GM18951 (cell line): ENCODE data around the gene MCRIP1.

ENCODE experiments used
- POLR2A ChIP-seq: IDR thresholded peaks from 4 replicates; pipeline ENCODE4 v1.6.1; 2011; ENCODE audit warnings: mild to moderate bottlenecking; ENCODE audit not compliant: insufficient read length, insufficient read depth; ENCODE audit errors: extremely low read depth
- in situ Hi-C: fragments of 300-500 bp; cut with MboI; formaldehyde crosslinking; loops from one replicate; pipeline ENCODE4 v1.12.0; 2022; ENCODE audit warnings: low sequenced_read_pairs, mixed read lengths, inconsistent platforms; ENCODE audit not compliant: unreplicated experiment

Gene MCRIP1, protein sequence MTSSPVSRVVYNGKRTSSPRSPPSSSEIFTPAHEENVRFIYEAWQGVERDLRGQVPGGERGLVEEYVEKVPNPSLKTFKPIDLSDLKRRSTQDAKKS

DNA sequence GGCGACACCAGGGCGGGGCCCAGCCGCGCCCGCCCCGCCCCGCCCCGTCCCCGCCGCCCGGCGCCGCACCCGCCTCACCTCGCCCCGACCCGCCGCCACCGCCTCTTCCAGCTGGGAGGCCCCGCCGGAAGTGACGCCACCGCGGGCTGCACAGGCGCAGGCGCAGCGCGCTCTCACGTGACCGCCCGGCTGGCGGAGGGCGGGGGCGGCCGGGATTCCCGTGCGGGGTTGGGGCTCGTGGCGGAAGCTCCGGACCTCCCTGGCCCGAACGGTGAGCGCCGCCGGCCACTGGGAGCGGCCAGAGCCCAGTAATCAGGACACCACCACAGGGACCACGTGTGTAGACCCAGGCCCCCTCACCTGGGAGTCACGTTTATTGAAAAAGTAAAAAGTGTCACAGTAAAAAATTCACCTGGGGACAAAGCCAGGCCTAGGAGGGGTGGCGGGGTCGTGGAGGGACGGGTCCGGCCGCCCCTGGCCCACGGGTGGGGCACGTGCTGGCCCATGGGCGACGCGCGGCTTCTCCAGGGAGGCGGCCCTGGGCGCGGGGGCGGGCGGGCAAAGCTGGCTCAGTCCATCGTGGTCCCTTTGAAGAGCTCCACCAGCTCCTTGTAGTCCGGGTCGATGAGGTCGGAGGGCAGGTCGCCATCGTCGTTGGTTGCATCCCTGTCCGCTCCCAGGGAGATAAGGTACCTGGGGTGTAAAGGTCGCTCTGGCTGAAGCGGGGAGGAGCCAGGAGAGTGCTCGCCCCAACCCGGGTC is at the start of gene MCRIP1:
TSS of gene MCRIP1 (minus strand) at position 132 of the 761 bp plus-strand sequence. CDS start 8,785 bp downstream, outside the sequence.
- in situ Hi-C loops = no loop called here
- TF ChIP-seq POLR2A = peak; percentile 82

DNA sequence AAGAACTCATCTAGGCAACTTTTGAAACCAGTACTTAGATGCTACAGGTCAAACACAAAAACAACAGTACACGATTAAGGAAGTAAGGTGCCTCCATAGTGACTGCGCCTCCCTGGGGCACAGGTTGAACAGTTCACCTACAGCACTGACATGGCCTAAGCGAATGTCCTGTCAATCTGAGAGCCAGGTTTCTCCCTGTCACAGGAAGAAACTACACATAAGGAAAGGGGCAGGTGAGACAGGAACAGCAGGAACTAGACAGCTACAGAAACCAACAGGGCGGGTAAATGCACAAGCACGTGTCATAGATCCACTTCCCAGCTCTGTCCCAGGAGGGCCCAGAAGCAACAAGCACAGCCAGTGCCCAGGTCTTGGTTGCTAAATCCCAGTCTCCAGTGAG is 46.0 kb upstream of the MCRIP1 start:
- no peak for TF ChIP-seq POLR2A
- in situ Hi-C loops = no loop called here

DNA sequence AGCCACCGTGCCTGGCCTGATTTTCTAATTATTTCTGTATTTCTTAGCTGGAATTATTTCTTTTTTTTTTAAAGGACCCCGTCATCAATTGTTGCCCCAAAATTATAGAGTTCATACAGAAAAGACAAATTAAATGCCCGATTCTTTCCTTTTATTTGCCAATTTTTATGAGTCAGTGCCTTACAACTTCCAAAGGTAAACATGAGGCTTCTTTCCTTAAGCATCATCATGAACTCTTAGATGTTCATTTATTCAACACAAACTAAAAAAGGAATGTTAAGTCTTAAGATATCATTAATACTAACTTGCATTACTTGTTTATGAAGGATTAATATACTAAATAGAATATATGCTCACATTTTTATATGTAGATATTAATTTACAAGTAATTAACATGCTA is 45.2 kb upstream of the MCRIP1 start:
- TF ChIP-seq POLR2A = no peak
- in situ Hi-C loops = no loop called here

DNA sequence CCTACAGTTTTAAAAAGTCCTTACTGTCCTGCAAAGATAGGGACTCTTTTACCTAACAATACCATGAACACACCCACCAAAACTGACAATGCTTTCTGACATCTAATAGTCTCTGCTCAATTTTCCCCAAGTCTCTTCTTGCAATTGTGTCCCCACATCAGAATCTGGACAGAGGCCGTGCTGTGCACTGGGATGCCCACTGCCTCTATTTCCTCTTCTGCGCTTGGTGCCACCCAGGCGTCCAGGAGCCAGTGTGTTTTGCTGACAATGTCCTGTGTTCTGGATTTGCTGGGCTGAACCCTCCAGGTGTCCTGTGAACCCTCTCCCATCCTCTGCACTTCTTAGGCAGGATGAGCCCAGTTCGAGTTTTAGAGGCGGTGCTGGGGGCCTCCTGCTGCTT is 44.5 kb upstream of the MCRIP1 start:
- no peak for TF ChIP-seq POLR2A
- in situ Hi-C loops = no loop called here

DNA sequence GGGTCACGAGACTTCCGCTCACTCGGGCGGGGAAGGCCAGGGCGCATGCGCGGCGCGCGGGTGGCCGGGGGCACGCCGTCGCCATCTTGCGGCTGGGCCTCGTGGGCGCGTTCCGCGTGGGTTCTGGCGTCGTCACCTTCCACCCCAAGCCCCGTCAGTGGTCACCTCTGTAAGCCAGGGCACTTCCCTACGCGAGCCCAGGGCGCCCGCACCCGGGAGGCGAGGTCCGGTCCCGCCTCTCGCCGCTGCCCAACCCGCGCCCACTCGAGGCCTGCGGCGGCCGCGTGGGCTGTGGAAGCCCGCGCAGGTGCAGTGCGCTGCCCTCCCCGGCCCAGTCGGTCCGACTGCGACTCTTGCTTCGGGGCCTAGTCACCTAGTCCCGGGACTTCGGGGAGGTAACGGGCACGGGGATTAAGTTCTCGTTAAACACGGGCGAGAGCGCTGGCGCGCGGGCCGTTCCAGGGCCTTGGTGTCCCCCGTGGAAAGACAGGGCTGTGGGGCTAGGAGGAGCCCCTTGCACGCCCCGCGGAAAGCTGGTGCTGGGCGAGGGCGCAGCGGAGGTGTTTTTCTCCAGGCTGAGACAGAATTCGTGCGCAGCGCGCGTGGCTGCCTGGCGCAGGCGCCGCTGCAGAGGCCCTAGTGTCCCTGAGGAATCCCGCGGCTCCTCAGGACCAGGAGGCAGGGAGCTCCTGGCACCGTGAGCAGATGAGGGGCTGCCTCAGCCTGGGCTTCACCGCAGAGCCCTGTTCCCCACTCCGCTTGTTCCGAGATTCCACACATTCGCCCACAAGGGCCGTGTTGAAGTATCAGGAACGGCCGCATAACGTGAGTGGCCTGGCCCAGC is 38.5 kb upstream of the MCRIP1 start:
- in situ Hi-C loops = no loop called here
- TF ChIP-seq POLR2A = peak; percentile 88

DNA sequence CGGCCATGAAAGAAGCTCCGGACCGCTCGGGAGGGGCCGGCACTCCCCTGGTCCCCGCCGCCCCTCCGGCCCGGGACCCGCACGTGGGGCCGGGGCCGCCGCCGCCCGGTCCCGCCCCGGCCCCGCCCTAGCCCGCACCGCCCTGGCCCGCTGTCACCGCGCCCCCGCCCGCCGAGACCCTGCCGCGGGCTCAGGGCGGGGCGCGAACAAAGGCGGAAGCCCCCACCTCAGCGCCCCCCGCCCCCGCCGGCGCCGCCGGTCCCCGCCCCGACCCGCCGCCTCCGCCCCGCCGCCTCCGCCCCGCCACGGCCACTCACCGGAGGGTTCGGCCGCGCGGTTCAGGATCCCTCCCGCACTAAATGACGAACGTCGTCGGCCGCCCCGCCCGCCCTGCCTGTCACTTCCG is 37.9 kb upstream of the MCRIP1 start, which contains the start of gene ARHGDIA:
TSS of gene ARHGDIA (minus strand) at position 357 of the 406 bp plus-strand sequence. CDS start 1,407 bp downstream, outside the sequence.
- no peak for TF ChIP-seq POLR2A
- in situ Hi-C loops = no loop called here

DNA sequence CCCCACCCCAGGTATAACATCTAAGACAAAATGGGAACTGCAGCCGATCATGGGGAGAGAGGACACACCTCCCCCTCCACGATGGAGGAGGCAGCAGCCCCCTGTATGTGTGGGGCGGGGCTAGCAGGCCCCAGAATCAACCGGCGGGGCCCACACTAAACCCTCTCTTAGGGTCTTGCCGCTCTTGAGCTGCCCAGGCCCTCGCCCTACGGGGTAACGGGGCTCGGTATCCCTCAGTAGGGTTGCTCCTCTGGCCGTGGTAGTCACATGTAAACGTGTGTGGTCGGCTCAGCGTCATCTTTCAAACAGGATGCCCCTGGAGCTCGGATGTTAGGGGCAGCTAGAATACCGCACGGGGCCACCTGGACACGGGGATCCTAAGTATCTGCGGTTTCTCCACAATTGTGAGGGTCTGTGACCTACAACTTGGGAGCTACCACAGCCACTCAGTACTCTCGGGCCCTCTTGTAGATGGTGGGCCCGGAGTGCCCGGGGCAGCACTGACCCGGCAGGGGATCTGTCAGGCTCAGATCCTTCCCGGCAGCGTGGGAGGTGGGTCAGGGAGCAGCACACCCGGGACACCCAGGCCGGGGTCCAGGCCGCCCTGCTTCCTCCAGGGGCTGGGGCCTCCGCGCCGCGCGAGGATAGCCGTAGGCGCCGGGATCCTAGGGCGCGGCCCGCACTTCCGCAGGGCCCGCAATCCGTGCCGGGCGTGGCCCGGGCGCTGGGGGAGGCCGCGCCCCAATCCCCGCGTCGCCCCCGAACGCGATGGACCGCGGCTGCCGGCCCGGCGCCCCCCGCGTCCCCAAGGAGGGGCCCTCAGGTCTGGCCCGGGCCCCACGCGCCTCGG is 37.3 kb upstream of the MCRIP1 start:
- in situ Hi-C loops = no loop called here

GRCh38 chr17:81869221-81870130 is 36.4 kb upstream of the MCRIP1 start:
- peak; percentile 3 for TF ChIP-seq POLR2A
- in situ Hi-C loops = no loop called here

More for the DNA sequence above, 37.3 kb upstream of the MCRIP1 start:
- TF ChIP-seq POLR2A = no peak

- in situ Hi-C loops = no loop called here
- no peak for TF ChIP-seq POLR2A
Observed at GRCh38 chr17:81868674-81869220, 35.7 kb upstream of the MCRIP1 start.

- in situ Hi-C loops = no loop called here
- TF ChIP-seq POLR2A = peak; percentile 41
Observed at GRCh38 chr17:81867991-81868673, 35.0 kb upstream of the MCRIP1 start.
